EL (cell line): Measurements from ENCODE around the gene SNUPN.

ENCODE experiments used
- DNase-seq: peaks from one replicate; pipeline ENCODE4 v3.0.0-alpha.2; 2016

Gene SNUPN

GRCh38 chr15:75625542-75626347, at the start of gene SNUPN:
Gene SNUPN, minus strand, starts transcription at chr15:75625725. Its CDS starts 4,674 bp downstream, at chr15:75621051.
- peak; percentile 92 for DNase-seq

DNA sequence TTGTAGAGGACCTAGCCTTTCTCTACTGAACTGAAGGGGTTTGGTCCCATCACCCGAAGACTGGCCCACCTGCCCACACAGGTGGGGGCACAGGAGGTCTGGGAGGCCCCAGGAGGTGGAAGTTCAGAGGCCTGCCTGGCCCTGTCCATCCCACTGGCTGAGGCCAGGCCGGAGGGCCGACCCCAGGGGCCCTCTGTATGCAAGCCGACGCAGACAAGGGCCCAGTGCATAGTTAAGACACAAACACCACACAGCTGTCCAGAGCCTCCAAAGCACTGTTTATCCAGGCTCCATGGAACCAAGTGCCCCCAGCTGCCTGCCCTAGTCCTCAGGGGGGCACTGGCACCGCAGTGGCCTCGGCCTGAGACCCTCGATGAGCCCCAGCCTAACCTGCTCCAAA, 48.8 kb upstream of the SNUPN start:
- no peak for DNase-seq

- DNase-seq: peak; percentile 89
Measured at GRCh38 chr15:75673426-75674235, 48.1 kb upstream of the SNUPN start.

- peak; percentile 86 for DNase-seq
Measured at GRCh38 chr15:75672646-75673425, 47.3 kb upstream of the SNUPN start.

DNA sequence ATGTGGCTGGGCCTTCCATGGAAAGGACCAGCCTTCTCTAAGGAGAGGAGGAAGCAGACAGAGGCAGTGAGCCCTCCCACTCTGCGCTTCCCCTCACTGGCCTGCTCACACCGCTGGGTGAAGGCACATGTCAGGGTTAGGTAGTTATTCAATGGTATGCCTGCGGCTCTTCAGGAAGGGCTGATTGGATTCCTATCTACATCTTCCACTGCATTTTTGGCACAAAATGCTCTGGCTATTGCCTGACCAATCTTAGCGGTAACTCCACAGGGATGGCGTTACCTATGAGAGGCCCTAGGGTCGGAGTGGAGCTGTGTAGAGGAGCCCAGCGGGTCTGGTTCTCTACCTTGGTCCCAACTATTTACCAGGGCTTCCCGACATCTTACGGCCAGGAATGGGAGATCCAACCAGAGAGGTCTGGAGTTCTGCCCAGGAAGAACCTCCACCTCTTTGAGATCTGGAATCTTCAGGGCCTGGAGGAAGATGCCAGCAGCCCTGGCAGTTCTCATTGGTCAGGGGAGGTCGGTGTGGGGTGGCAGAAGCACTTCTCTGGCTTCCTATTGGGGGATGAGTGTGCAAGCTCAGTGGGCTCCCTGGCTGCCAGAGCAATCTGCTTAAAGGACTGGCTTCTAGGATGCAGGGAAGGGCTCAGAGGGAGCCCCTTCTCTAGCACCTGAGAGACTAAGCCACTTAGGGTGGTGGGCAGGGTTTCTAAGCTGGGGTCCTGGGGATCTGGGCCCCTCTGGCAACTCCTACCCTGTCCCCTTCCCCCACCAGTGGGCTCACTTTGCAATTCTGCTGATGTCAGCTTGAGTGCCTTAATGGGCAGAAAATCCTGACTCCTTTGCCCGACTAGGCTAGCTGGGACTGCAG, 46.4 kb upstream of the SNUPN start:
- peak; percentile 41 for DNase-seq

DNA sequence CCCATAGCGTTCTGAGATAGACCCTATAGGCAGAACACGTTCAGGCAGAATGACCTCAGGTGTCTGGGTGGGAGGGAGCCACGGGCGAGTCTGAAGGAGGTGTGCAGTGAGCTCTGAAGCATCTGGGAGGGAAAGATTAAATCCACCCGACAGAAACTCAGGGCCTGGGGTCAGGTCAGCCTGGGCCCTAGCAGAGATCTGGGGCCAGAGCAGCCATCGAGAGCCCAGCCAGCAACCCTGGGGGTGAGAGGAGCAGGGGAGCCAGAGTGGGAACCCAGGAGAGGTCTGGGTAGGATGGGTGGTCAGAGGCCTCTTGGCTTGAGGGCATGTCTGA, 44.3 kb upstream of the SNUPN start:
- DNase-seq: no peak

DNA sequence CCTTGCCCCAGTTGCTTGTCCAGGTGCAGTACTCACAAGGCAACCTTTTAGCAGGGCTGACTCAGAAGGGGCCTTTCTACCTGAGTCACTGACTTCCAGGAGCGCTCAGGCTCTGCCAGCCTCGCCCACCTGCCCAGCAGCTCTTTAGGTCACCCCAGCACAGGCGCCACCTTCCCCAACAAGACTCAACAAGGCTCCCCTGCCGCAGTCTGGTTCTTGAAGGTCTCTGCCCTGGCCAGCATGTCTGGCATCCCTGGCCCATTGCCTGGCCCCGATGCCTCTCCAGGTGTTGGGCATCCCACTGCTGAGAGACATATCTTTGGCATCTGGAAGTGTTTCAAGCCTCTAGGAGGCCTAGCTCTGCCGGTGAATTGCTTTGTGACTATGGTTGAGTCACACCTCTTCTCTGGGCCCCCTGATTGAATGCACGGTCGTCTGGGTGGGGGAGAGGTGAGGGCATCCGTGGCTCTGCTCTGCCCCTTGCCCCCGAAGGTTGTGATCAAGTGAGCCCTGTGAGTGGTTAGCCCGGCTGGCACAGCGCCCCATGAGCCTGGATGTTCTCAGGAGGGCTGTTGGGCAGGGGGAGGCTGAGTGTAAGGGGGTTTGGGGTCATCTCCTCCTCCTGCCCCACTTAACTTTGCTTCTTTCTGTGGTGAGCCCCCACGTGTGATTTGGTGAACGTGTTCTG, 43.8 kb upstream of the SNUPN start:
- DNase-seq: peak; percentile 44

DNA sequence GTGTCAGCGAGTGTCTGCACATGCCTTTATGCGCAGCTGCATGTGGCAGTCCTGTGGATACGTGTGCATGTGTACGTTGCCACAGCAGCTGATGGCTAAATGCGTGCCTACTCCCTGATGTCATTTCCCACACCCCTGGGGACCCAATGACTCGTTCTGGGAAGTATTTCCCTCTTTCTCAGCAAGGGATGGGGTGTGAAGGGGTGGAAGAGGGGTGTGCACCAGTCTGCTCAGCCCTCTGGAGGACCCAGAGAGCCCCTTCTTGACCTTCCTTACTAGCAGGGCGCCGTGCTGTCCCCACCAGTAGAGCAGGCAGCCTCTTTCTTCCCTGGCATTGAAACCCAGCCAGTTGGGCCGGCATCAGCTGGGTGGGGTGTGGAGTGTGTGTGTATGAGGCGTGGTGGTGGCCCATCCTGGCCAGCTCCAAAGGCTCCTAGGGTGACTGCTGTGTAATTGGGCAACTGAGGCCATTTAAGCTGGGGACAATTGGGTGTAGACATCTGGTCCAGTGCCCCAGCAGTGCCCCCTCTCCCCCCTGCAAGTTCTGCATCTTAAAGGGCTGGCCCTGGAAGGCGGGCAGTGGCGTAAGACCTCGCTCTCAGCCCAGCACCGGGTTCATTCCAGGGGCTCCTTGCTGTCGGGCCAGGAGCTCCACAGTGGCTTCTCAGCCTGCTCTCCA, 41.4 kb upstream of the SNUPN start:
- DNase-seq: peak; percentile 100

- no peak for DNase-seq
Measured at GRCh38 chr15:75663931-75664421, 38.5 kb upstream of the SNUPN start.

DNA sequence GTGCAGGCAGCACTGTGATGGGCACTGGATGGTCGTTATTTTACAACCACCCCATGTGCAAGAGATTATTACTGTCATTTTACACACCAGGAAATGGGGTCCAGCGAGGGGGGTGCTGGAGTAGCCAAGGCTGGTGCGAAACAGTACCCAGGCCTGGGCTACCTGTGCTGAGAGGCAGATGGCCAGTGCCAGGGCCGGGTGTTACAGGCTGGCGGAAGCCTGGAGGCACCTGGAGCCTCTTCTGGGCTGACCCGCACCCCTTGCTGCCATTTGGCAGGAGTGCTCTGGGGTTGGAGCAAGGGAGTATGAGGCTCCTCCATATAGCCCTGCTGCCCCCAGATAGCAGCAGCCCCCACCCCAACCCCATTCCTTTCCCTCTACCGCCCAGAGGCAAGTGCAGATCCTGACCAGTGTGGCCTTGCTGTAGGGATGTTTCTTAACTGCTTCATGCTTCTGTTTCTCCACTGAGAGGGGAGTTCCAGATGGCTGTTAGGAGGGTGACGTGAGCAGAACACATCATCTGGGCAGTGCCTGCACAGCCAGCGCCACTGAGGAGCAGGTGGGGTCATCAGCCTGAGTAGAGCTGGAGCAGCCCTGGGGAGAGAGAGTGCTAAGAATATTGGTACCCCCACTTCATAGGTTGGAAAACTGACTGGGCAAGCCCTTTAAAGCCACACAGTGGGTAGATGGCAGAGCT, 37.4 kb upstream of the SNUPN start:
- no peak for DNase-seq

GRCh38 chr15:75661756-75662140, 36.2 kb upstream of the SNUPN start:
- no peak for DNase-seq

DNA sequence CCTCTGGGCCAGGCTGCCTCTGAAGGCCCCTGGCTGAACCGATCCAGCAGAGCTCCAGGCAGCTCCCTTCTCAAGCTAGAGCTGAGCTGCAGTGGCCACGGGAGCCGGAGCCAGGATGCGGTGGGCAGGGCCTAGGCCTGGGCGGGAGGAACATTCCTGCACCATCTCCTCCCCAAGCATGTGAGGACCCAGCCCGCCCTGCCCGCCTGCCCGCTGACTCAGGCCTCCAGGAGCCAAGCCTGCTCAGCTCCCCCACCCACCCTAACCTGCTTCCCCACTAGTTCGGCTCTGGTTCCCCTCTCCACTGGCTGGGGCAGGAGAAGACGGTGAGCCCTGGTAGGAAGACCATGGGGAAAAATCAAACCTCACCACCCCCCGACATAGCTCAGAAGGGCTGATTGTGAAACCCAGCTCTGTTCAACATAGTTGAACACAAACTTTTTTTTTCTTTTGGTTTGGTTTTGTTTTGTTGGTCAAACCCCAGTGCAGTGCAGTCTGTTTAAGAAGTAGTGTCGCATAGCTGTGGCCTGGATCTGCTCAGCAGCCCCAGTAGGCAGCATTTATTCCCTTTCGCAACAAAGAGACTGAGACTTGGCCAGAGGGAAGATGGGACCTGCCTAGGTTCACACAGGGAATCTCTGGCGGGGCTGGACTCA, 35.7 kb upstream of the SNUPN start:
- peak; percentile 96 for DNase-seq

DNA sequence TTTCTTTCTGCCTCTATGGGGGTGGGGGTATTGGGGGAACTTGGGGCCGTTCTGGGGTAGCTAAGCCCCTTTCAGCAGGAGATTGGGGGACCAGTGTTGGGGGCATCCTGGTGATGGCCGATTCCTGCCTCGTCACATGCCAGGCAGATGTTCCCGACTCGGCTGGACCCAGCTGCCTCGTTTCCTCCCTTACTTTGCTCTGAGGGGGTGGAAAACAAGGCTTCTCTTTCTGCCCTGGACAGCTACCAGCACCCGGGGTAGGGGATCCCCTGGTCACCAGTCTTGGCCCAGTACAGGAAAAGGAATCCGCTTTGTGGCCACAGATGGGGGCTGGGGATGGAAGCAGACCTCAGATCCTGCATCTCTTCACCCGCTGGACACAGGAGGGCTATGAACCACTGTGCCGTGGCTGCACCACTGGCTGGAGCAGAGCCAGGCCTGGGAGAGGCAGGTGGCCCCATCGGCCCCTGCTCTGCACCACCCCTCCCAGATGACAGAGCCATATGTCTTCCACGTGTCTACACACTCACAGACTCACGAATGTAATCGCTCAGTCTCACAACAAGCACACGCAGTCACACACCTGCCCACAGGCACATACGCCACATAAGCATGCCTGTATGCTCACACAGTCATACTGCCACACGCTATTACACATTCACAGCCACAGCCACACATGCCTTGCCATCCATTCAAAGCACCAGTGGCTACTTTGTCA, 34.6 kb upstream of the SNUPN start:
- DNase-seq: peak; percentile 13

GRCh38 chr15:75659141-75659771, 33.7 kb upstream of the SNUPN start:
- no peak for DNase-seq

DNA sequence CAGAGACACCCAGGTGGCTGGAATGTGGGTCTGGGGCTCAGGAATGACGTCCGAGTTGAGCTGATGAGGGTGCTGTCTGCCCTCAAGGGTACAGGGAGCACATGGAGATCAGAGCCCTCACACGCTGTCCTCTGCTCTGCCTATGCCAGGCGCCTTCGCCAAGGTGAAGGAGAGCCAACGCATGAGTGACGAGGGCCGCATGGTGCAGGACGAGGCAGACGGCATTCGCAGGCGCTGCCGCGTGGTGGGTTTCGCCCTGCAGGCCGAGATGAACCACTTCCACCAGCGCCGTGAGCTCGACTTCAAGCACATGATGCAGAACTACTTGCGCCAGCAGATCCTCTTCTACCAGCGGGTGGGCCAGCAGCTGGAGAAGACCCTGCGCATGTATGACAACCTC, 31.3 kb upstream of the SNUPN start:
- DNase-seq: no peak

- no peak for DNase-seq
Measured at GRCh38 chr15:75656331-75656730, 30.8 kb upstream of the SNUPN start.

DNA sequence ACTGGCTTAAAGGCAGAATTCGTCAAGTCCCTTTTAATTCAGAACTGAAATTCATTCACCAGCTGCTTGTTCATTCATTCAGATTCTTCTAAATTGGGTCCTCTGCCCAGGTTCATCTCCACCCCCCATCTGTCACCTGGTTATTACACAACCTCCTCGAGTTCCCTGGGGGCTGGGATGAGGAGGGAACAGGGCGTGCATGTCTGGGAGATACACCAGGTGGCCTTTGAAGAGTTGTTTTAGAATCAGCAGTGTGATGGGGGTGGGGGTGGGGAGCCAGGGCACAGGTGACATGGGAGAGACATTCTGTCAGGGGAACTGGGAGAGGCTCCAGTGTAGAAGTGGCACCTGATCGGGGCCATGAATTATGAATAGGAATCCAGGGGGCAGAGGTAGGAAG, 30.4 kb upstream of the SNUPN start:
- DNase-seq: no peak

DNA sequence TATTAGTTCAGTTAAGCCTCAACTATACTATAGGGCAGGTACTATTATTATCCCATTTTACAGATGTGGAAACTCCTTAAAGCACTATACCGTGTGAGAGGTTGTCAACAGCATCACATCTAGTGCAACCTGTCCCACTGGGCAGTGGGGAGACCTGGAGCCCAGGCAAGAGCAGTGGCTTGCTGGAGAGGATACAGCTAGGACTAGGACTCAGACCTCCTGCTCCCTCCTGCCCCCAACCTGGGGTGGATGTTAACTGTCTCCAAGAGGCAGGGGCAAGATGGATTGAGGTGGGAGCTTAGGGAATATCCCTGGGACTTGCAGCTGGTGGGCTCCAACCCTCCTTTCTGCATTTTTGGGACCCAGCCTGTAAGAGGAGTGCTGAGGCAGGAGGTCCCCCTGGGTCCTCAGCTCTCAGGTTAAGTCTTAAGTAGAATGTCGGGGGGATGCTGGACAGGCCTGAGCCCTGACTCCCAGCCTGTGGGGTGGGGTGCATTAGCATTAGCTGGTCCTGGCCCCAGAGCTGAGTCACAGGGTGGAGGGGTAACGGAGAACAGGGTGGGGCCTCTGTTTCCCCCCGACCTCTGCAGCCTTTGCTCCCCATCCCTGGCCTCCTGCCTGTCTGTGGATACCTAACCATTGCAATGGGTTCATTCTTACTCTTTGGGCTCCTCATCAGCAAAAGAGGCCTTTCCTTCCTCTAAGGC, 28.8 kb upstream of the SNUPN start:
- DNase-seq: no peak
